Measurements from ENCODE around the gene COX7B2. TPM values are rescaled to one million over a fixed set of nuclear protein-coding genes. Genes with fewer than 3 reads are reported as not detected.

The COX7B2 gene, protein sequence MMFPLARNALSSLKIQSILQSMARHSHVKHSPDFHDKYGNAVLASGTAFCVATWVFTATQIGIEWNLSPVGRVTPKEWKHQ
- not detected for polyA plus RNA-seq (ENCODE audit: insufficient read depth in 1 of 5, insufficient read length in 5 of 5, low replicate concordance in 1 of 5)
- long read RNA-seq, donor 1: 0 reads
- long read RNA-seq, donor 2: 0 reads
- long read RNA-seq, donor 3: 0 reads
- long read RNA-seq, donor 4: 0 reads
- long read RNA-seq, donor 5: 0 reads
- long read RNA-seq, donor 6: 0 reads
- long read RNA-seq, donor 7: 0 reads
- long read RNA-seq, donor 8: 0 reads

DNA sequence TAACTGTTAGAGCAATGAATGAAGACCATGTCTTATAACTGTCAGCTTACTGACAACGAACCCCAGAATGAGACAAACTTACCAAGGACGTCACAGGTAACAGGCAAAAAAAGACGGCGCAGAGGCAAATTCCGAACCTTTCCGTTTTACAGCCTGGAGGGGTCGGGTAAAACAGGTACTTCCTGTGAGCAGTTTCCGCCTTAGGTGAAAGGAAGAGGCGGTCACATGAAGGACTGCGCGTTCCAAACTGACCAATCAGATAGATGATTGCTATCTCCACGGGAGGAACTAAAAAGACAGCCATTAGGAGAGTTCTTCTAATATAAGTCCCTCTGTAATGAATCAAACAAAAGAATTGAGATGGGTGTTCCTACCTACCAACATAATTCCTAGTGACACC lies at the start of gene COX7B2:
TSS of gene COX7B2 (minus strand) at position 168 of the 400 bp plus-strand sequence. CDS start 174,053 bp downstream, outside the sequence.
- DNase-seq: no peak

- no peak for DNase-seq
Observed at GRCh38 chr4:46956451-46956850, 47.4 kb upstream of the COX7B2 start.

DNA sequence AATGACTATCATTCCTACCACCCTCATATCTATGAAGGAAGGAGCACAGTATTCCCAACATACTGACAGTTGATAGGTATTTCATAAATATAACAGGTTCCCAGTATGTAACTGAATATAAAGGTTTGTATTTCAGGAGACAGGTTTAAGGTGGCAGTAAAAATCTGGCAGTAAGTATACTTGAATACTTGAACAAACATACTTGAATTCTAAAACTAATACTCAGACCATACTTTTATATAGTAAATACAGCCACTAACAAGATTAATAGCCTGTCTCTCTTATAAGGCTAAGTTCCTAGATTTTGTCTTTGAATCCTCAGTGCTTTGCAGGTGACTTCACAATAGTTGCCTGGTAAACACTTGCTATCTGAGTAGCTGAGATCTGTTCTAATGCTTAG lies 46.6 kb upstream of the COX7B2 start:
- no peak for DNase-seq

DNA sequence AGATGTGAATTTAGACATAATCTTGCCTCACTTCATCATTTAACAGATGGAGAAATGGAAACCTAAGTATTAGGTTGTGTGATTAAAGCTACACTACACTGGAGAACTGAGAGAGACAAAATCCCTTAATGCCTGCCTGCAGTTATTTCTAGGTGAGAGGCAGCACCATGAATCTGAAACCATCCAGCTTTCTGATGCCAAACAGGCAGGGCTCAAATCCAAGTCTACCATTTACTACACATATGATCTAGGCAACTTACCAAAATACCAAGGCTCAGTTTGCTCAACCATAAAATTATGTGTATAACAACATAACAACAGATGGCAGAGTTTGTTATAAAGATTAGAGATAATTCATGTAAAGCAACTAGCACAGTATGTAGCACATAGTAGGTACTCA lies 45.6 kb upstream of the COX7B2 start:
- DNase-seq: no peak

- no peak for DNase-seq
Observed at GRCh38 chr4:46953564-46953963, 44.5 kb upstream of the COX7B2 start.

DNA sequence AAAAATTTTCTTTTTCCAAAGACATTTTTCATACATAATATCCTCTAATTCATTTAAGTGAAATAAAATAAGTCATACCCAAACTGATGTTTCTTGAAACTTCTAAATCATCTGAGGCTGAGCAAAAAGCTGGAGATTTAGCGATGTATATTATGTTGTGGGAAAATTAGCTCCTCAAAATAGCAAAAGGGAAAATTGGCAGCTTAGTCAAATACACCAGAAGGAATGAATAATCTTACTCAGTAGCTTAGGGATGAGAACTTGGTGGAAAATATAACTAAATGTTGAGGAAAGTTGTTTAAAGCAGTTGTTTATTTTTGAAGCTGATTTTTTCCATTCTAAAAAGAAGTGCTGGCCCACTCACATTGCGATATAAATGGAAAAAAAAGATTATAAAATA lies 43.4 kb upstream of the COX7B2 start:
- DNase-seq: no peak

- DNase-seq: no peak
Observed at GRCh38 chr4:46950826-46951225, 41.8 kb upstream of the COX7B2 start.

- DNase-seq: no peak
Observed at GRCh38 chr4:46949822-46950221, 40.8 kb upstream of the COX7B2 start.

DNA sequence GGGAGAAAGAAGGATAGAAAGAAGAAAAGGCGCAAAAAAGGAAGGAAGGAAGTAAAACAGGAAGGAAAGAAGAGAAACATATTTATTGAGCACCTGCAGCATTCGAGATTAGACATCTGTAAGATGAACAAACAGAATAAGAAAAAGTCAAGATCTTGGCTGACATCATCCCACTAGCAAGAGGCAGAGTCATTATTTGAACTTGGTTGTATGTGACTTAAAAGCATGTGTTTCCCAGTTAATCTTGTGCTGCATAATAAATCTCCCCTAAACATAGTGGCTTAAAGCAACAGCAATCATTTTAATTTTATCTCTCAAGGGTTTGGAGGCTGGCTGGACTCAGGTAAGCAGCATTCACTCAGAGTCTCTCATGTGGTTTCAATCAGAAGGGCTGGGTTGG lies 38.5 kb upstream of the COX7B2 start:
- no peak for DNase-seq

DNA sequence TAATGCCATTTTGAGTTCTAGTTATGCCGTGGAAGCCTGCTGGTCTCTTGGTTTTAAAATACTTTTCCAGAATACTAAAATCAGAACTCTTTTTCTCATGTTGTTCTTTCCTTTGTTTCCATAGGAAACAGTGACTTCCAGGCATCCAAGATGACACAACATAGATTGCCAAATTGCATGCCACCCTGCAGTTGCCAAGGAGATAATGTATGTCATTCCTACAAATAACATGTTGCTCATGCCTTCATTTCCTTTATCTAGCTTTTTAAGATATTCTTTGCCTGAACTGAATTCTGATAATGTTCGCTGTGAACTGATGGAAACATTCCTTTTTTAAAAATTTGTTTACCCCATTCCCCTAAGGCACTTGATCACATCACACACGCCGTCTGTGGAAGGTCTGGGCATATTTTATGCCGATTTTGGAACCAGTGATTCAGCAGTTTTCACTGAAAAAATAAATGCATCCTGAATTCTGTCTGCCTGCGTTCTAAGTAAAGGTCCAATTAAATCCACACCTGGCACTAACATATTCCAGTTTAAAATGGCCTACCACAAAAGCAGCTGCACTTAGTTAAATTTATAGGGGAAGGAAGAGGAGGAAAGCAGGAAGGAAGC lies 38.0 kb upstream of the COX7B2 start:
- no peak for DNase-seq

DNA sequence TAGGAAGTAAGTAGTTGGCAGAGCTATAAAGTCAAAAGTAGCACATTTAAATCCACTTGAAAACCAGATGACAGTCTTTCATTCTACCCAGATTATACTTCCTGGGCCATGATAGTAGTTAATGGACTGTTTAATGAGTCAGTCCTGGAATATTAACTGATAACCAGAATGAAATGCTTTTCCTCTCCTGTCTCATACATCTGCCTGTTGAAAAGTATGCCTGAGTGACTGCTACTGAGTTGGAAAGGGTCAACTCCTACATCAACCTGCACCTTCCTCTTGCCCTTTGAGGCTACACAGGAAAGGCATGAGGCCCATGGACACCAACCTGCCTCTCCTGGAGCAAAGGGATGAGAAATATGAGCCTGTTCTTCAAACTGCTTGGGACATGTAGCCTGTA lies 36.0 kb upstream of the COX7B2 start:
- no peak for DNase-seq

- no peak for DNase-seq
Observed at GRCh38 chr4:46944345-46944744, 35.3 kb upstream of the COX7B2 start.

DNA sequence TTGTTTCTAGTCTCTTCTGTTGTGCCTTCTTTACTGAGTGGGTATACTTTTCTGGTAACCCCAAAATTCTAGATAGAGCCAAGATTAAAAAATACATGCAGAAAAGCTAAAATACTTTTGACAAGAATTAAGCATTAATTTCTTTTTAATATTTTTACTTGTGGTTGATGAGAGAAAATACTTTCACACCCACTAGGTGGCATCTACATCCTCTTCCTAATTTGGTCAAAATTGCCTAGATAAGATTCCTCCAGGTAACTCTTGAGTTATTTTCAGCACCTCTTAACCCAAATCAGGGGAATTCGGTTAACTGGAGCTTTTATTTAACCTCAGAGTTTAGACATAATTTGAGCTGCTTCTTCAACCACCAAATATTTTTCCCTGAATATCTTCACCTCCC lies 28.4 kb upstream of the COX7B2 start:
- DNase-seq: no peak

- peak in 1 of 2 donors; percentile 2 for DNase-seq
Observed at GRCh38 chr4:46934726-46935125, 25.7 kb upstream of the COX7B2 start.

DNA sequence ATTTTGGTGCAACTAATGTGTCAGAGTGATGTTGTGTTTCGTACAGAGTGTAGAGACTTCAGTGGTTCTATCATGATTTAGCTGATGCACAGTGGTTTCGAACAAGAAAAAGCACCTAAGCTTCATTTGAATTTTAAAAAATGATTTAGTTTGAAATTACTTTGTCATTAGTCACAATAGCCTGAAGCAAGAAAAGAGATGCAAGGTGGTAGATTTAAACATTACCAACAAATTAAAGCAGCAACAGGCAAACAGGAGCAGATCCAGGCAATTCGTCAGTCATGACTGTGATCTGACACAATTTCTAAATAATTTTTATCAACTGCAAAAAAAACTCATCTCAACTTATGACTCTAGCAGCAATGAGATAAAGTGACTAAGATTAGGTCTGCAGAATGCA lies 24.6 kb upstream of the COX7B2 start:
- DNase-seq: no peak

DNA sequence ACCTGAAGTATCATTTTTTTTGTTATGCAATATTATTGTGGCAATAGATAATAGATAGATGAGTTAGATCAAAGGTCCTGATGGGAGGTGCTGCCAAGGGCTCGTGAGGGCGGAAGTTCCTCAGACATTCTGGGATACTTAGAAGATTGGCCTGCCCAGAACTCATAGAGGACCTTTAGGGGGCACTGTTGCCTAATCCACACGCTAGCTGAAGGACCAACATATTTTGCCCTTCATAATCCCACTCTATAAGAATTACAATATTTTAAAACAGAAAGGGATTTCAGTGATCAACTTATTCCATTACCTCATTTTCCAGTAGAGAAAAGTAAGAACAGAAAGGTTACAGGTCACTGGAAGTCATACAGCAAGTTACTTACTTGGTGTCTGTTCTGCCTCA lies 22.9 kb upstream of the COX7B2 start:
- peak in 1 of 2 donors; percentile 36 for DNase-seq

DNA sequence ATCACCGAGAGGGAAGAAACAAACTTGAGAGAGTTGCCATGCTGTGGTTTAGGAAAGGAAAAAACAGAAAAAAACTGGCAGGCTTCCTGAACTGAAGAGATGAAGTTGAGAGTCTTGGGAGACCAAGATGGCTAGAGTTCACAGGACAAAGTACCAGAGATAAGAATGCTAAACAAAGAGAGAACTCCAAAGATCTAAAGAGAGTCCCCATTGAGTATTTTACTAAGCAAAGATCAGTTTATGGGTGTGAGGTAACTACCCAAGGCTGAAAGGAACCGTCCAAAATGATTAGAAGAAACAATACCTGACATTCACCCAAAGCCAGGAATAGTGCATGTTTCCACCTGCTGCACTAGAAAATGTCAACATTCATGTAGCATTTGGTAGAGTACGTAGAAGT lies 21.8 kb upstream of the COX7B2 start:
- DNase-seq: no peak

DNA sequence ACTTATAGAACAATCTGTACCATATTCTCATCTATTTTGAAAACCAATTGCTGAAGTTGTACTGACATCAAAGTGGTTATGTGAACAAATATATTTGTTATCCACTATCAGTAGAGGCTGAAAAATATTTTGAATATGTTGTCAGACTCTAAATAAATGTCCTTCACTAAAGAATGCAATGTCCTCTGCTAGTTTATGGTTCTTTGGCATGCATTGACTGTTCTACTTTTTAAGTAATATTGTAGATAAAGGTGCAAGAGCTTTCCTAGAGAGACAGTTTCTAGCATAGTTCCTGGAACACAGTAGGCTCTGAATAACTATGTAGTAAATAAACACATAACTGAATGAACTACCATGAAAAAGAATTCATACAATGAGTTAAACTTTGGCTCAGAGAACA lies 18.2 kb upstream of the COX7B2 start:
- DNase-seq: no peak

DNA sequence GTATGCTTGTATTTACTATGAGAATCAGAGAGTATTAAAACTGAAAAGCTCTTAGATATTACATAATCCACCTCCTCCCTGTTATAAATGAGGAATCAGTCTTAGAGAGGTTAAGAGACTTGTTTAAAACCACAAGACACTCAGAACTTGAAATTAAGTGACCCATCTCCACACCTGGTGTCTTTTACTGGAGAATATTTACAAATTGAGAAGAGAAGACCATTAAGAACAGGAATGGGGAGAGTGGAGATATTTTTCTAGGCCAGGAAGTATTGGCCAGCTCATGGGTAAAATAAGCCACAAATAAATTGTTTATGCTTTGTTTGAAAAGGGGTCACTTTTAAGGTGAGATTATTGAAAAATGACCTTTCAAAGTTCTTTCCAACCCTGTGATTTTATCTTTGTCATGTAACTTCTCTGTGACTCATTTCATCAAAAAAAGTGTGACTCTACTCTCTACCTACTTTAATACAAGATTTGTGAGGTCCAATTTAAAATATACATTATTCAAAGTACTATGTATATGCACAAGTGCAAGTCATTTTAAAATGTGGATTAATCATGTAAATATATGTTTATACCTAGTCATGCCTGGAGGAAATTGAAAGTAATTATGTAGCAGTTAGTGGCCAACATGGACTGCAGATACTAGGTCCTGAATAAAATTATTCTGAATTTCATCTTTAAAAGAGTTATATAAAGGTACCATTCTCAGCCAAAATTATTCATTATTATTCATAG lies 15.9 kb upstream of the COX7B2 start:
- DNase-seq: no peak

- no peak for DNase-seq
Observed at GRCh38 chr4:46922205-46922604, 13.2 kb upstream of the COX7B2 start.

DNA sequence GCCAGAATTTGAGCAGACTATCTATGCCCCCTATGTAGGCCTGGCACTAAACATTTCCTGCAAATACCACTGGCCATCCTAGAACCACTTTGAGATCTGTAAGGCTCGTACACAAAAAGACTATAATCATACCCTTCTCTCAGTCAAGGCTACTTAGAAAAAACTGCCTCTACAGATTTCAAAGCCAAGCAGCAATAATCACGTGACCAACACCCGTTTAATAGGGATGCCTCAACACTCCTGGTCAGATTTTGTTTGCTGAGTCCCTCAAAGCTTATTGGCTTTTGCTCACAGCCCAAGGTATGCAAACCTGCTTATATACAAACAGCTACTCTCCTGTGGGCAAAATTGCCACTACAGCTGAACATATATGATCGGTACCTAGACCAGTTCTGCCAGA lies 897 bp downstream of the COX7B2 start:
- no peak for DNase-seq

DNA sequence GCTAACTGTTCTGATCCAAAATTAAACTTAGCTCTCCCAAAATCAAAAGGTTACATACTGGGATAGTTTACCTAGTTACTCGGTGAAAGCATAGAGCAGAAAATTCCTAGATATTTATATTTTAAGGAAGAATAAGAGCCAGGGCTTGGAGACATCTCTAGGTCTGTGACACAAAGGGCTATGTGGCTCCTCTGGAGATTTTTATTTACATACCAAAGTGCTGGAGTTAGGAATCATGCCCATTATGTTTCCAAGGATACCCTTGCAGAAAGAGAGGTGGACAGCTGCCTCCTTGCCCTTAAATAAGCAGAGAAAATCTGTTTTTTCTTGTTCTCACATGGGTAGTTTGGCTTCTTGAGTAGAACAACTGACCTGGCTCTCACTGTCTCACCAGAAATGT lies 9.0 kb downstream of the COX7B2 start:
- DNase-seq: no peak

DNA sequence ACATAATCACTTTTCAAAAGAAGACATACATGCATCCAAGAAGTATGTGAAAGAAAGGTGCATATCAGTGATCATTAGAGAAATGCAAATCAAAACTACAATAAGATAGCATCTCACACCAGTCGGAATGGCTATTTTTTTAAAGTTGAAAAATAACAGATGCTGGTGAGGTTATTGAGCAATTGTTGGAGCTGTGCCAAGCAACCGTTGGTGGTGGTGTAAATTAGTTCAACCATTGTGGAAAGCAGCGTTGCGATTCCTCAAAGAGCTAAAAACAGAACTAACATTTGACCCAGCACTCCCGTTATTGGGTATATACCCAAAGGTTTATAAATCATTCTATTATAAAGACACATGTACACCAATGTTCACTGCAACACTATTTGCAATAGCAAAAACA lies 14.2 kb downstream of the COX7B2 start:
- no peak for DNase-seq
